K562 (cell line): ENCODE data around the gene ZNF48.
"Not testable (repeated sequence)": the region's sequence is repeated elsewhere in the genome, so short reads cannot be mapped to it uniquely, and the experiment has no call there.

ENCODE experiments used
- EP300 ChIP-seq: IDR thresholded peaks from 2 replicates; pipeline ENCODE4 v1.6.1; 2012; ENCODE audit warnings: low read length, improper control_type of control experiment
- FIP1L1 ChIP-seq: fragments of 200-400 bp; formaldehyde crosslinking; IDR thresholded peaks from 2 replicates; pipeline ENCODE4 v1.6.1; 2018; ENCODE audit warnings: mild to moderate bottlenecking, low read depth, low read length; ENCODE audit not compliant: poor library complexity, severe bottlenecking
- MAFF ChIP-seq: IDR thresholded peaks from 2 replicates; pipeline ENCODE4 v1.6.1; 2012; ENCODE audit warnings: low read length, improper control_type of control experiment
- PHF8 ChIP-seq: fragments of 200-600 bp; sonication (generic); IDR thresholded peaks from 2 replicates; pipeline ENCODE4 v1.6.1; 2012; ENCODE audit warnings: mixed run types, mild to moderate bottlenecking, inconsistent platforms, low read length, moderate library complexity, borderline replicate concordance
- POLR2AphosphoS5 ChIP-seq: IDR thresholded peaks from 2 replicates; pipeline ENCODE4 v1.6.1; 2011; ENCODE audit warnings: mild to moderate bottlenecking, low read depth, low read length, moderate library complexity; ENCODE audit not compliant: control insufficient read depth, insufficient read depth
- RCOR1 ChIP-seq, 2 experiments: IDR thresholded peaks; 2 replicates each; pipeline ENCODE4 v1.6.1; 2012; ENCODE audit warnings: low read depth in 2 of 2, low read length in 2 of 2, borderline replicate concordance in 1 of 2, improper control_type of control experiment in 1 of 2
- TF ChIP-seq, protein P1 (sequence below), 3 experiments: IDR thresholded peaks in 2 of 3; conservative IDR thresholded peaks in 1 of 3; 2 replicates each; pipeline ENCODE4 v1.5.1; 2011 to 2012; ENCODE audit warnings: low read length in 3 of 3, mild to moderate bottlenecking in 3 of 3, control low read depth in 2 of 3, improper control_type of control experiment in 1 of 3, inconsistent platforms in 1 of 3, low read depth in 1 of 3, mixed read lengths in 1 of 3, moderate library complexity in 1 of 3; ENCODE audit not compliant: insufficient read depth in 2 of 3

DNA sequence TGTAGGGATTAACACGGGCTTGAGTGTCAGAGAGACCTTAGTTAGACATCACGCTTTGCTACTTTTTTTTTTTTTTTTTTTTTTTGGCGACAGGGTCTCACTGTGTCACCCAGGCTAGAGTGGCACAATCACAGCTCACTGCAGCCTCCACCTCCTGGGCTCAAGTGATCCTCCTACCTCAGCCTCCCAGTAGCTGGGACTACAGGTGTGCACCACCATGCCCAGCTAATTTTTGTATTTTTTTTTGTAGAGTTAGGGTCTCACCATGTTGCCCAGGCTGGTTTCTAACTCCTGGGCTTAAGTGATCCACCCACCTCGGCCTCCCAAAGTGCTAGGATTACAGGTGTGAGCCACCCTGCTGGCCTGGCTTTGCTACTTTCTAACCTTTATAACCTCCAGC, 1.4 kb downstream of the ZNF48 start:
- TF ChIP-seq RCOR1 (IDR thresholded peaks at IDR 0.05; ENCODE audit: borderline replicate concordance in 1 of 2, low read depth in 2 of 2, low read length in 2 of 2); EP300; FIP1L1; POLR2AphosphoS5; MAFF; PHF8: not testable (repeated sequence)
- TF ChIP-seq, protein P1, sequence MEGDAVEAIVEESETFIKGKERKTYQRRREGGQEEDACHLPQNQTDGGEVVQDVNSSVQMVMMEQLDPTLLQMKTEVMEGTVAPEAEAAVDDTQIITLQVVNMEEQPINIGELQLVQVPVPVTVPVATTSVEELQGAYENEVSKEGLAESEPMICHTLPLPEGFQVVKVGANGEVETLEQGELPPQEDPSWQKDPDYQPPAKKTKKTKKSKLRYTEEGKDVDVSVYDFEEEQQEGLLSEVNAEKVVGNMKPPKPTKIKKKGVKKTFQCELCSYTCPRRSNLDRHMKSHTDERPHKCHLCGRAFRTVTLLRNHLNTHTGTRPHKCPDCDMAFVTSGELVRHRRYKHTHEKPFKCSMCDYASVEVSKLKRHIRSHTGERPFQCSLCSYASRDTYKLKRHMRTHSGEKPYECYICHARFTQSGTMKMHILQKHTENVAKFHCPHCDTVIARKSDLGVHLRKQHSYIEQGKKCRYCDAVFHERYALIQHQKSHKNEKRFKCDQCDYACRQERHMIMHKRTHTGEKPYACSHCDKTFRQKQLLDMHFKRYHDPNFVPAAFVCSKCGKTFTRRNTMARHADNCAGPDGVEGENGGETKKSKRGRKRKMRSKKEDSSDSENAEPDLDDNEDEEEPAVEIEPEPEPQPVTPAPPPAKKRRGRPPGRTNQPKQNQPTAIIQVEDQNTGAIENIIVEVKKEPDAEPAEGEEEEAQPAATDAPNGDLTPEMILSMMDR (IDR thresholded peaks at IDR 0.05 in 2 of 3, conservative IDR thresholded peaks at IDR 0.05 in 1 of 3; ENCODE audit: insufficient read depth in 2 of 3, low read depth in 1 of 3, low read length in 3 of 3), result not testable (repeated sequence)
